OCI-LY7 (cell line): ENCODE results near the gene CEP192.

Source experiments
- CTCF ChIP-seq: fragments of 200-600 bp; sonication (generic); conservative IDR thresholded peaks from 2 replicates; pipeline ENCODE4 v1.5.1; 2014; ENCODE audit warnings: mild to moderate bottlenecking, antibody characterized with exemption, low read length, moderate library complexity, mixed read lengths
- EZH2phosphoT487 ChIP-seq: fragments of 200-600 bp; sonication (generic); IDR thresholded peaks from 2 replicates; pipeline ENCODE4 v1.6.1; 2018; ENCODE audit warnings: low read depth, borderline replicate concordance, mild to moderate bottlenecking, mixed run types, antibody characterized with exemption, low read length, moderate library complexity, mixed read lengths

- TF ChIP-seq CTCF (no peak), EZH2phosphoT487 (no peak)
These were observed 146.7 kb downstream of the CEP192 start for GRCh38 chr18:13137670-13138419.
